Kidney (tissue), 14 donors: ENCODE data around the gene ATP1B1. TPM values are rescaled to one million over a fixed set of nuclear protein-coding genes. Genes with fewer than 3 reads are reported as not detected.

Experiments used
- DNase-seq, 5 donors: peaks; one replicate each; pipeline ENCODE4 v3.0.0-alpha.2; 2013 to 2020
- FAIRE-seq: peaks from 2 replicates; lab custom pipeline; 2012; peaks lifted over from hg19 to GRCh38; lab: Jason Lieb, UNC
- H3K27ac ChIP-seq, 2 donors: one replicate each; pipeline ENCODE4 v1.7.0; 2013; ENCODE audit warnings: low read depth in 2 of 2, low read length in 2 of 2, inconsistent platforms in 1 of 2
- H3K27me3 ChIP-seq: one replicate; pipeline ENCODE4 v1.7.1; 2013; ENCODE audit warnings: low read length, inconsistent platforms; ENCODE audit not compliant: control insufficient read depth, insufficient read depth
- H3K36me3 ChIP-seq, 3 donors: one replicate each; pipeline versions ENCODE4 v1.7.0 to v1.7.1; 2013; ENCODE audit warnings: low read length in 3 of 3, control low read depth in 1 of 3, inconsistent platforms in 1 of 3; ENCODE audit not compliant: insufficient read depth in 3 of 3, control insufficient read depth in 2 of 3
- H3K4me1 ChIP-seq, 3 donors: one replicate each; pipeline versions ENCODE4 v1.7.0 to v1.7.1; 2013; ENCODE audit warnings: low read length in 3 of 3, inconsistent platforms in 1 of 3, low read depth in 1 of 3; ENCODE audit not compliant: control insufficient read depth in 2 of 3, insufficient read depth in 2 of 3
- H3K4me3 ChIP-seq, 3 donors: one replicate each; pipeline versions ENCODE4 v1.7.0 to v1.8.1; 2013; ENCODE audit warnings: low read length in 3 of 3, control low read depth in 1 of 3, inconsistent platforms in 1 of 3
- H3K9ac ChIP-seq, 3 donors: one replicate each; pipeline versions ENCODE4 v1.7.0 to v1.7.1; 2013; ENCODE audit warnings: low read length in 3 of 3, control low read depth in 1 of 3, inconsistent platforms in 1 of 3
- H3K9me3 ChIP-seq, 3 donors: one replicate each; pipeline versions ENCODE4 v1.7.0 to v1.7.1; 2013; ENCODE audit warnings: low read length in 3 of 3, control low read depth in 1 of 3, inconsistent platforms in 1 of 3; ENCODE audit not compliant: control insufficient read depth in 2 of 3, insufficient read depth in 1 of 3
- intact Hi-C: fragments of 100-400 bp; cut with DNase I; formaldehyde crosslinking; loops from one replicate; pipeline ENCODE4 v1.11.1; 2022
- polyA plus RNA-seq: library from polyadenylated mRNA; stranded (reverse); fragments of 350-450 nt; fragmentation: Illumina TruSeq; extraction: RNeasy Lipid Tissue Mini Kit (QIAGEN cat#74804); gene quantifications from one replicate; pipeline ENCODE4 v1.2.3, GENCODE V29; 2014; ENCODE audit warnings: low read depth, low replicate concordance; ENCODE audit not compliant: insufficient read depth
- total RNA-seq: library from RNA; stranded (reverse); fragmentation: NEBNext Ultra II Directional; extraction: Animal tissue kit (Norgen Biotek cat#: 25700); gene quantifications from one replicate; pipeline ENCODE4 v1.2.1, GENCODE V29; 2021
- TF ChIP-seq, protein P1 (sequence below): IDR thresholded peaks from 3 replicates; pipeline ENCODE4 v1.5.1; 2012; ENCODE audit warnings: mild to moderate bottlenecking, moderate library complexity, borderline replicate concordance; ENCODE audit not compliant: insufficient read depth; ENCODE audit errors: extremely low read depth
- donor health status: control.
- donor health status: control.
- donor health status: control.
- donor health status: control.
- donor health status: control.
- donor health status: DM: yes; HTN: yes; CAD: no.
- donor health status: Normal renal cell carcinoma (clear cell type).

Gene ATP1B1
- total and polyA plus RNA-seq, 2 donors from 2014 or later, result 686 to 1,441 TPM

DNA sequence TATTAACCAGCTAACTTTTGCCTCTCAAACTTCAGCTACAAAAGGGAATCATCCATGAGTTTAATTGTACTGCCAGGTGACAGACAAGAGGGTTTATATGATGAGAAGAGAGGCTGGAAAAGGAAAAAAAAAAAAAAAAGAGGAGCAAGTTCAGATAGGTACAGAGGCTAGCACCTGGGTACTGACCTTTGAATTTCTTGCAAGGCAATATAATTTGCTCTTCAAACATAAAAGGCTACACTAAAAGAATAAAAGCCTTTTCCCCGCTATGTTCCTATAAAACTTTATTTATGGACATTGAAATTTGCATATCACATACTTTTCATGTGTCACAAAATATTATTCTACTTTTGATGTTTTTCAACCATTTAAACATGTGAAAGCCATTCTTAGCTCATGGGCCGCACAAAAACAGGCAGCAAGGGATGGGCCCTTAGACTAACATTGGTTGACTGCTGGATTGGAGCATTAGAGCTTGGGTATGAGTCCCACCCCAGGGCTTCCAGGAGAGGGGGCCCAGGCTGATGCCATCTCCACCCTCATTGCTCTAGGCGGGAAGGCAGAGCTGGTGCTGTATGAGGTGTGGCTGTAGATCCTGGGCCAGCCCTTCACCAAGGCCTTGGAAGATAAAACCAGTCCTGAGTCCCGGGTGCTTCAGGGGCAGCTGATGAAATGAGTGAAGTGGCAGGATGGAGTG lies 44.3 kb downstream of the ATP1B1 start:
- DNase-seq (no peak), FAIRE-seq (no peak)
- H3K27ac ChIP-seq, result no peak overlapping the region
- H3K36me3 ChIP-seq, result no peaks in the 10 kb centered on the region
- no peaks in the 10 kb centered on the region for H3K27me3 ChIP-seq
- intact Hi-C loops, result no loop called here
- H3K4me1 ChIP-seq, result peaks cover 0 to 24% (median 7%) of the 10 kb centered on the region in 3 donors
- no peaks in the 10 kb centered on the region for H3K9me3 ChIP-seq
- TF ChIP-seq, protein P1, sequence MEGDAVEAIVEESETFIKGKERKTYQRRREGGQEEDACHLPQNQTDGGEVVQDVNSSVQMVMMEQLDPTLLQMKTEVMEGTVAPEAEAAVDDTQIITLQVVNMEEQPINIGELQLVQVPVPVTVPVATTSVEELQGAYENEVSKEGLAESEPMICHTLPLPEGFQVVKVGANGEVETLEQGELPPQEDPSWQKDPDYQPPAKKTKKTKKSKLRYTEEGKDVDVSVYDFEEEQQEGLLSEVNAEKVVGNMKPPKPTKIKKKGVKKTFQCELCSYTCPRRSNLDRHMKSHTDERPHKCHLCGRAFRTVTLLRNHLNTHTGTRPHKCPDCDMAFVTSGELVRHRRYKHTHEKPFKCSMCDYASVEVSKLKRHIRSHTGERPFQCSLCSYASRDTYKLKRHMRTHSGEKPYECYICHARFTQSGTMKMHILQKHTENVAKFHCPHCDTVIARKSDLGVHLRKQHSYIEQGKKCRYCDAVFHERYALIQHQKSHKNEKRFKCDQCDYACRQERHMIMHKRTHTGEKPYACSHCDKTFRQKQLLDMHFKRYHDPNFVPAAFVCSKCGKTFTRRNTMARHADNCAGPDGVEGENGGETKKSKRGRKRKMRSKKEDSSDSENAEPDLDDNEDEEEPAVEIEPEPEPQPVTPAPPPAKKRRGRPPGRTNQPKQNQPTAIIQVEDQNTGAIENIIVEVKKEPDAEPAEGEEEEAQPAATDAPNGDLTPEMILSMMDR, result no peak
- no peak overlapping the region for H3K4me3 ChIP-seq
- H3K9ac ChIP-seq, result no peak overlapping the region

DNA sequence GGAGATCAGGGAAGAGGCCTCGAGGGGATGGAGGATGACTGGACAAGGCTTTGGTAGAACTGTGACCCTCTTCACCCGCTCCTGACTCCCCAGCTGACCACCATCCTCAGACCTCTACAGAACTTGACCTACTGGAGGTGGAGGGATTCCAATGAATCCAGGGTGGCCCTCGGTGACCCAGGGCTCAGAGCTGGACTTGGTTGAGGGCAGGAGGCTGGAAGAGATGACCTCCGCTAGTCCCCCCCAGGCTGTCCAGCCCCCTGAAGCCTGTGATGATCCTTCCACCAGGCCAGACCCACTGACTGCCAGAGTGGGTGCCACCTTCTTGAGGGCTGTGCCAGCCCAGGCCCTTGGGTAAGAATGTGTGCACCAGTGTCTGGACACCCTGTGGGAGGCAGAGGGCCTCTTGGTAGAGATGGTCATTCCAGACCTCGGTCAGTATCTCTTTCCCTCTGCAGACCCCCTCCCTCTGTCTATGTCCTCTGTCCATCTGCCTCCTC lies 44.9 kb downstream of the ATP1B1 start:
- peaks cover 0 to 18% (median 7%) of the 10 kb centered on the region in 3 donors for H3K4me1 ChIP-seq
- TF ChIP-seq, protein P1, result no peak
- no peak overlapping the region for H3K27ac ChIP-seq
- H3K27me3 ChIP-seq, result no peaks in the 10 kb centered on the region
- no peak overlapping the region for H3K4me3 ChIP-seq
- no peaks in the 10 kb centered on the region for H3K36me3 ChIP-seq
- no peaks in the 10 kb centered on the region for H3K9me3 ChIP-seq
- DNase-seq (no peak), FAIRE-seq (no peak)
- no peak overlapping the region for H3K9ac ChIP-seq
- intact Hi-C loops, result no loop called here

DNA sequence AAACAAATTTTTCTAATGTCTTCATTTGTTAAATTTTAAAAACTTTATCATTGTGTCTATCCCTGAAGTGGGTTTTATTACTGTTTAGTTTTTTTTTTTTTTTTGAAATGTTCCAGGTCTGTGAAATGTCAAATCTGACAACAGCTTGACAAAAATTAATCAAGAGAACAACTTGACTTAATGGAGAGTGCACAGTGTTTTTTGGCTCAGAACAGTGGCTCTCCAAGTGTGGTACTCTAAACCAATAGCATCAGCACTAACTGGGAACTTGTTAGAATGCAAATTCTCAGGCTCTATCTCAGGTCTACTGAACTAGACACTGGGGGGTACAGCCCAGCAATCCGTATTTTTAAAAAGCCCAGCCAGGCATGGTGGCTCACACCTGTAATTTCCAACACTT lies 49.2 kb downstream of the ATP1B1 start:
- DNase-seq, result no peak
- Histone ChIP-seq H3K36me3 (no peaks in the 10 kb centered on the region), H3K9ac (no peak overlapping the region), H3K9me3 (no peaks in the 10 kb centered on the region), H3K4me3 (no peak overlapping the region), H3K27me3 (no peaks in the 10 kb centered on the region), H3K4me1 (no peaks in the 10 kb centered on the region), H3K27ac (no peak overlapping the region)
- TF ChIP-seq, protein P1, result no peak
- FAIRE-seq, result peak; percentile 8
- intact Hi-C loops, result no loop called here
